Measurements from ENCODE around the gene SPSB3.

SPSB3 gene

DNA sequence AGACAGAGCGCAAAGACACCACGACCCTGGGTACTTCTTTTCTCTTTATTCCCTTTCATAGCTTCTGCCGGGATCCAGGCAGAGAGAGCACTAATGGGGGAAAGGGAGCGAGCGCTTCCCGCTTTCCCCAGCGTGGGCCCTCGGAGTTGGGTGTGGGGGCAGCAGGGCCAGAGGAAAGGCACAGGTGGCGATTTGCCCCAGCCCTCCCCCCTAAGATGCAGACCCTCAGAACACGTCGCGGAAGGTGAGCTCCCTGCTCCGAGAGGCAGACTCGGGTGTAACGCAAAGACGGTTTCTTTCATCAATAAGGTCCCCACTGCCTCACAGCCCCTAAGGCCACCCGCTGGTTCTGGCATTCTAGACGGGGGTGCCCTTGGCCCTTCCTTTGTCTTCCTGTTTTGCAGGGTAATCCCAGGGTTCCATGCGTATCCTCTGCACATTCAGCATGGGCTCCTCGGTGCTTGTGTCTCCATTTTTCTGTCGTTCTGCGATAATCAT is 10.5 kb downstream of the SPSB3 start:
- Histone ChIP-seq H3K36me3 (ENCODE audit: control insufficient read depth in 4 of 4, insufficient read depth in 4 of 4, low read length in 3 of 4) (peaks cover 5 to 65% (median 30%) of the 10 kb centered on the region in 4 experiments), H3K27ac (ENCODE audit: insufficient read depth in 1 of 2, low read depth in 1 of 2, low read length in 2 of 2, poor library complexity in 1 of 2, severe bottlenecking in 2 of 2) (peak overlapping the region in 1 of 2 experiments; percentile 79), H3K27me3 (replicated peaks in 2 of 5; ENCODE audit: control insufficient read depth in 4 of 5, insufficient read depth in 5 of 5, low read length in 4 of 5) (no peaks in the 10 kb centered on the region), H3K4me3 (ENCODE audit: control insufficient read depth in 1 of 7, extremely low read depth in 1 of 7, insufficient read depth in 4 of 7, low read depth in 2 of 7, low read length in 6 of 7) (peak overlapping the region; percentile 69 to 94 (median 84)), H3K9me3 (ENCODE audit: control extremely low read depth in 1 of 5, control insufficient read depth in 4 of 5, insufficient read depth in 2 of 5, low read depth in 1 of 5, low read length in 4 of 5) (no peaks in the 10 kb centered on the region), H3K4me1 (ENCODE audit: control extremely low read depth in 1 of 4, control insufficient read depth in 4 of 4, insufficient read depth in 4 of 4, low read length in 3 of 4) (peaks cover 5 to 34% (median 32%) of the 10 kb centered on the region in 4 experiments)
- ChIA-PET POLR2A (interaction anchor here (1.5 kb wide), 1 partner anchor 11 kb away, joined by 3 read pairs; the partner anchor contains the start of genes NUBP2 and SPSB3), CTCF (interaction anchor here (1.7 kb wide), 1 partner anchor 11 kb away, joined by 5 read pairs; the partner anchor contains the start of gene NUBP2)
- 28% methylated on average over 17 of the region's 22 CpGs for WGBS (ENCODE audit: insufficient coverage)
- no peak for DNase-seq

DNA sequence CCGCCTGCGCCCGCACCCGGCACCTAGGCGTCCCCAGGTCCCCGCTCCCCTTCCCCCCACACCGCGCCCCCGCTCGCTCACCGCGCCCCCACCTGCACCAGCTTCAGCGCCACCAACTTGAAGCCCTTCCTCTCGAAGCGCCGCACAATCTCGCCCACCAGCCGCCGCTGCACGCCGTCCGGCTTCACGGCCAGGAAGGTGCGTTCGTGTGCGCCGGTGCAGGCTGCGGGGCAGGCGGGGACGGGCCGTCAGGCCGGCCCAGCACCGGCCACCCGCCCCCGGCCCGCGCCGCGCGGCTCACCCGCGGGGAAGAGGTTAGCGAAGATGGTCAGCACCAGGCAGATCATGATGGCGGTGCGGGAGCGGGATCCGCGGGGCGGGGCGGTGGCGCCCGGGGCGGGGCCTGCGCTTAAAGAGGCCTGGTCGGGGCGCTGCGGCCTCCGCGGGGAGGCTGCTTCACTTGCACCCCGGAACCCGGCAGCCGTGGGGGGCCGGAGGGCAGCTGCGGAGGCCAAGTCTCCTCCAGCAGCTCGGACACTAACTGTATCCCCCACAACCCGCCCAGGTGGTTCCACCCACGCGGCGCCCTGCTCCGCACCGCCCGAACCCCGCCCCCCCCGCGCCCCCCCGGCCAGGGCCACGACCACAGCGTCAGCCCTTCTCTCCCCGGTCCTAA is 11.0 kb downstream of the SPSB3 start, which contains the start of gene NME3:
NME3 (minus strand) TSS at position 356 of the 676 bp plus-strand sequence; CDS start at position 347, 9 bp downstream.
- Histone ChIP-seq H3K27ac (ENCODE audit: insufficient read depth in 1 of 2, low read depth in 1 of 2, low read length in 2 of 2, poor library complexity in 1 of 2, severe bottlenecking in 2 of 2) (peak within 1 kb of the TSS in 1 of 2 experiments; percentile 79), H3K27me3 (replicated peaks in 2 of 5; ENCODE audit: control insufficient read depth in 4 of 5, insufficient read depth in 5 of 5, low read length in 4 of 5) (no peaks in the 10 kb centered on the region), H3K9me3 (ENCODE audit: control extremely low read depth in 1 of 5, control insufficient read depth in 4 of 5, insufficient read depth in 2 of 5, low read depth in 1 of 5, low read length in 4 of 5) (no peaks in the 10 kb centered on the region), H3K4me3 (ENCODE audit: control insufficient read depth in 1 of 7, extremely low read depth in 1 of 7, insufficient read depth in 4 of 7, low read depth in 2 of 7, low read length in 6 of 7) (peak within 1 kb of the TSS; percentile 73 to 94 (median 84)), H3K4me1 (ENCODE audit: control extremely low read depth in 1 of 4, control insufficient read depth in 4 of 4, insufficient read depth in 4 of 4, low read length in 3 of 4) (peaks cover 5 to 34% (median 32%) of the 10 kb centered on the region in 4 experiments), H3K36me3 (ENCODE audit: control insufficient read depth in 4 of 4, insufficient read depth in 4 of 4, low read length in 3 of 4) (peaks cover 5 to 61% (median 29%) of the 10 kb centered on the region in 4 experiments)
- peak; percentile 44 to 65 (median 57) for DNase-seq
- ChIA-PET CTCF (interaction anchor here (1.7 kb wide), 1 partner anchor 11 kb away, joined by 5 read pairs; the partner anchor contains the start of gene NUBP2), POLR2A (interaction anchor here (1.5 kb wide), 1 partner anchor 11 kb away, joined by 3 read pairs; the partner anchor contains the start of genes NUBP2 and SPSB3)
- under 1% methylated on average over 53 of the region's 79 CpGs for WGBS (ENCODE audit: insufficient coverage)

DNA sequence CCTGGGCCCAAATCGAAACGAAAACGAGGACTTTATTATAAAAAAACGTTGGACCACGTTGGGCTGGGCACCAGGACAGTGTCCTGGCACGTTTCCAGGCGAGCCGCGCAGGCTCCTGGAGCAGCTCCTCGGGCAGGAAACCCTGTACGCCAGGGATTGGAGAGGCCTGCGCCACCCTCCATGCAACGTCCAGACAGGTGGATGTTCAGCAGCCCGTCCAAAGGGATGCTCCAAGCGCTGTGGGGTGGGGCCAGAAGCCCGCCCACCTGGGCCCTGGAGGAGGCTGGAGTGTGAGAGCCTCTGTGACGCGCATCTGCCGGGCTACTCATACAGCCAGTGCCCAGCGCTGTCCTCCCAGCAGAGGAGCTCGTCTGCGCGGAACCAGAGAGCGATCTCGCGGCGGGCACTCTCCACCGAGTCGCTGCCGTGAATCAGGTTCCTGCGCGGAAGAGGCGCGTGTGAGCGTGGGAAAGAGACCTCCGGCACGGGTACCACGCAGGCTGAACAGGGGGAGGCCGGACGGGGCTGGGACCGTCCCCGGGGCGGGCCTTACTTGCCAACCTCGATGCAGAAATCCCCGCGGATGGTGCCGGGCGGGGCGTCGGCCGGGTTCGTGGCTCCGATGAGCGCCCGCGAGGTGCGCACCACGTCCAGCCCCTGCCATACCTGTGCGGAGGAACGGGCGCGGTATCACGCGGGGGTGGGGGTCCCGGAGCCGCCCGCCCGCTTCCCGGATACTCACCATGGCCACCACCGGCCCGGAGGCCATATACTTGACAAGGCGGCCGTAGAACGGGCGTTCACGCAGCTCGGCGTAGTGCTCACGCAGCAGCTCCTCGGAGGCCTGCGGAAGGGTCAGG is 11.8 kb downstream of the SPSB3 start:
- no peaks in the 10 kb centered on the region for H3K9me3 ChIP-seq (ENCODE audit: control extremely low read depth in 1 of 5, control insufficient read depth in 4 of 5, insufficient read depth in 2 of 5, low read depth in 1 of 5, low read length in 4 of 5)
- no peaks in the 10 kb centered on the region for H3K27me3 ChIP-seq (replicated peaks in 2 of 5; ENCODE audit: control insufficient read depth in 4 of 5, insufficient read depth in 5 of 5, low read length in 4 of 5)
- 23% methylated on average over 65 of the region's 81 CpGs for WGBS (ENCODE audit: insufficient coverage)
- peaks cover 7 to 61% (median 30%) of the 10 kb centered on the region in 4 experiments for H3K36me3 ChIP-seq (ENCODE audit: control insufficient read depth in 4 of 4, insufficient read depth in 4 of 4, low read length in 3 of 4)
- ChIA-PET POLR2A (no interaction called here), CTCF (interaction anchor here (1.7 kb wide), 1 partner anchor 12 kb away, joined by 5 read pairs; the partner anchor contains the start of gene NUBP2)
- DNase-seq, result peak; percentile 9 to 55 (median 46)
- H3K27ac ChIP-seq (ENCODE audit: insufficient read depth in 1 of 2, low read depth in 1 of 2, low read length in 2 of 2, poor library complexity in 1 of 2, severe bottlenecking in 2 of 2), result no peak overlapping the region
- H3K4me3 ChIP-seq (ENCODE audit: control insufficient read depth in 1 of 7, extremely low read depth in 1 of 7, insufficient read depth in 4 of 7, low read depth in 2 of 7, low read length in 6 of 7), result peak overlapping the region; percentile 18 to 94 (median 84)
- H3K4me1 ChIP-seq (ENCODE audit: control extremely low read depth in 1 of 4, control insufficient read depth in 4 of 4, insufficient read depth in 4 of 4, low read length in 3 of 4), result peaks cover 5 to 34% (median 32%) of the 10 kb centered on the region in 4 experiments

DNA sequence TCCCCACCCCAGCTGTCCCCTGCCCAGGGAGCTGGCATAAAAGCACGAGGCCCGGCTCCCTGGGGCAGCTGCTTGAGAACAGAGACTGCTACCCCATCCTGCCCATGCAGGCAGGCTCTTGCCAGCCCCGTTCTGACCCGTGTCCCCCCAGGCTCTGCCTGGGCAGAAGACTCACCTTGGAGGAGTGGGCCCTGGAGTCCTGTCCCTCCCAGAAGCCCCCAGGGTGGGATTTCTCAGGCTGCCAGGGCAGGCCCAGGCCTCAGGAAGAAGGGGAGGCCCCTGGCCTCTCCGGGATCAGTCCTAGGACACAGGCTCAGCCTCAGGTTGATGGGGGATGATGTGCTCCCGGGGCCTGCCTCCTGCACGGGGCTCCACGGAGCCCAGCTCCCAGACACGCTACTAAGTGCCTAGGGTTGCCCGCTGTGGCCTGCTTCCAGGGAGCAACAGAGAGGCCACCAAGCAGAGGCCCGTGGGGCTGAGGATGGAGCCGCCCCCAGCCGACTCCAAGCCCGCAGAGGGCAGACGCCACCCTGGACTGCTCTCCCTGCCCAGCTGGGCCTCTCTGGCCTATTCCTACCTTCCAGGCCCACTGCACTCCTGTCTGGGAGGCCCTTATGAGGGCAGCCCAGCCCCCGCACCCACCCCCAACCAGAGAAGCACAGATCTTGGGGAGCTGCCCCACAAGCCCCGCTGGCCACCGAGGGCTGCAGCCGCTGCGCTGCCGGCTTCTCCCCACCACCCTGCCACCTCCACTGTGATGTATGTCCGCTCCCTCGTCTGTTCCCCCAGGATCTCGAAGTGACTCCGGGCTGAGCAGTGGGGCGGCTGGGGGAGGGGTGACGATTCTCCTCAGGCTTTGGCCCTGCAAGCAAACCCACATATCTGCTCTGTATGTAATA is 12.7 kb downstream of the SPSB3 start:
- DNase-seq, result no peak
- Histone ChIP-seq H3K36me3 (ENCODE audit: control insufficient read depth in 4 of 4, insufficient read depth in 4 of 4, low read length in 3 of 4) (peaks cover 7 to 62% (median 30%) of the 10 kb centered on the region in 4 experiments), H3K27ac (ENCODE audit: insufficient read depth in 1 of 2, low read depth in 1 of 2, low read length in 2 of 2, poor library complexity in 1 of 2, severe bottlenecking in 2 of 2) (no peak overlapping the region), H3K27me3 (replicated peaks in 2 of 5; ENCODE audit: control insufficient read depth in 4 of 5, insufficient read depth in 5 of 5, low read length in 4 of 5) (no peaks in the 10 kb centered on the region), H3K4me1 (ENCODE audit: control extremely low read depth in 1 of 4, control insufficient read depth in 4 of 4, insufficient read depth in 4 of 4, low read length in 3 of 4) (peaks cover 3 to 31% (median 29%) of the 10 kb centered on the region in 4 experiments), H3K4me3 (ENCODE audit: control insufficient read depth in 1 of 7, extremely low read depth in 1 of 7, insufficient read depth in 4 of 7, low read depth in 2 of 7, low read length in 6 of 7) (peak overlapping the region in 1 of 7 experiments; percentile 88), H3K9me3 (ENCODE audit: control extremely low read depth in 1 of 5, control insufficient read depth in 4 of 5, insufficient read depth in 2 of 5, low read depth in 1 of 5, low read length in 4 of 5) (no peaks in the 10 kb centered on the region)
- ChIA-PET POLR2A (no interaction called here), CTCF (no interaction called here)
- 90% methylated on average over 27 of the region's 27 CpGs for WGBS (ENCODE audit: insufficient coverage)

DNA sequence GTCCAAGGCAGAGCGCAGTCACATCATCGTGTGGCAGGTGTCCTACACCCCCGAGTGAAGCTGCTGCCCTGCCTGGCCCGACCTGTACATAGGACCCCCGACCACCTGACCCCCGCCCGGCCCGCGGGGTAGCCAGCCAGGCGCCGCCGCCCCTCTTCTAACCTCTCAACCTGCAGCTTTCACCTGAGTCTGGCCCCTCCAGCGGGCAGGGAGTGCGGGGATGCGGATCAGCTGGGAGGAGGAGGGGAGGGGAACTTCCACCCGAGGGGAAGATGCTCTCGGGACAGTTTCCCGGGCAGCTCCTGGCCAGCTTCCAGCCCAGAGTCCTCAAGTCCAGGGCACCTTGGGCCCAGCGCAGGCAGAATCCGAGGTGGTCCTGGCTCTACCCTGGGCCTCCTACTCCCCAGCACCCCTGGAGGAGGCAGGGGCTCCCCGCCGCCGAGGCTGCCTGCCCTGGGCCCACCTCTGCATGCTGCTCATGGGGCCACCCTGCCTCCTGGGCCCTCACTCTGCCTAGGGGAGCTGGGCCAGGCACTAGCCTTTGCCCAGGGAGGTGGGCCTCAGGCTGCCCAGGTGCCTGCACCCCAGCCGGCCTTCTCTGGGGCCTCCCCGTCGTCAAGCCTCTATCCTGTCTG is 13.5 kb downstream of the SPSB3 start:
- 92% methylated on average over 14 of the region's 26 CpGs for WGBS (ENCODE audit: insufficient coverage)
- Histone ChIP-seq H3K27ac (ENCODE audit: insufficient read depth in 1 of 2, low read depth in 1 of 2, low read length in 2 of 2, poor library complexity in 1 of 2, severe bottlenecking in 2 of 2) (no peak overlapping the region), H3K4me3 (ENCODE audit: control insufficient read depth in 1 of 7, extremely low read depth in 1 of 7, insufficient read depth in 4 of 7, low read depth in 2 of 7, low read length in 6 of 7) (no peak overlapping the region), H3K27me3 (replicated peaks in 2 of 5; ENCODE audit: control insufficient read depth in 4 of 5, insufficient read depth in 5 of 5, low read length in 4 of 5) (no peaks in the 10 kb centered on the region), H3K4me1 (ENCODE audit: control extremely low read depth in 1 of 4, control insufficient read depth in 4 of 4, insufficient read depth in 4 of 4, low read length in 3 of 4) (peaks cover 0 to 24% (median 21%) of the 10 kb centered on the region in 4 experiments), H3K36me3 (ENCODE audit: control insufficient read depth in 4 of 4, insufficient read depth in 4 of 4, low read length in 3 of 4) (peaks cover 7 to 70% (median 35%) of the 10 kb centered on the region in 4 experiments), H3K9me3 (ENCODE audit: control extremely low read depth in 1 of 5, control insufficient read depth in 4 of 5, insufficient read depth in 2 of 5, low read depth in 1 of 5, low read length in 4 of 5) (no peaks in the 10 kb centered on the region)
- POLR2A ChIA-PET, result no interaction called here
- CTCF ChIA-PET, result no interaction called here
- DNase-seq, result no peak

All from common myeloid progenitor, CD34-positive (primary cell).